VCaP (cell line): ENCODE measurements around the gene TRIM3.

Source experiments
- H3K27ac ChIP-seq: fragments of 450-650 bp; 2 replicates; pipeline ENCODE4 v1.5.1; 2017
- CTCF ChIP-seq: fragments of 450-650 bp; conservative IDR thresholded peaks from 2 replicates; pipeline ENCODE4 v1.5.1; 2017; ENCODE audit warnings: mild to moderate bottlenecking, moderate library complexity

TRIM3 gene

GRCh38 chr11:6468712-6469495 is 4.8 kb downstream of the TRIM3 start:
- TF ChIP-seq CTCF, result no peak
- no peak overlapping the region for H3K27ac ChIP-seq

- no peak for TF ChIP-seq CTCF
- no peak overlapping the region for H3K27ac ChIP-seq
These were observed 14.7 kb downstream of the TRIM3 start for GRCh38 chr11:6459099-6459450.

- no peak for TF ChIP-seq CTCF
- H3K27ac ChIP-seq, result no peak overlapping the region
These were observed 15.2 kb downstream of the TRIM3 start for GRCh38 chr11:6458352-6459098.

- H3K27ac ChIP-seq, result no peak overlapping the region
- TF ChIP-seq CTCF, result no peak
These were observed 16.0 kb downstream of the TRIM3 start for GRCh38 chr11:6457581-6458320.

GRCh38 chr11:6456361-6457073 is 17.2 kb downstream of the TRIM3 start:
- no peak overlapping the region for H3K27ac ChIP-seq
- TF ChIP-seq CTCF, result no peak

- no peak overlapping the region for H3K27ac ChIP-seq
- no peak for TF ChIP-seq CTCF
These were observed 18.7 kb downstream of the TRIM3 start for GRCh38 chr11:6455070-6455469.
